Measurements from ENCODE around the gene ADGRB3.
"Not testable (repeated sequence)": the region's sequence is repeated elsewhere in the genome, so short reads cannot be mapped to it uniquely, and the experiment has no call there.

The ADGRB3 gene

DNA sequence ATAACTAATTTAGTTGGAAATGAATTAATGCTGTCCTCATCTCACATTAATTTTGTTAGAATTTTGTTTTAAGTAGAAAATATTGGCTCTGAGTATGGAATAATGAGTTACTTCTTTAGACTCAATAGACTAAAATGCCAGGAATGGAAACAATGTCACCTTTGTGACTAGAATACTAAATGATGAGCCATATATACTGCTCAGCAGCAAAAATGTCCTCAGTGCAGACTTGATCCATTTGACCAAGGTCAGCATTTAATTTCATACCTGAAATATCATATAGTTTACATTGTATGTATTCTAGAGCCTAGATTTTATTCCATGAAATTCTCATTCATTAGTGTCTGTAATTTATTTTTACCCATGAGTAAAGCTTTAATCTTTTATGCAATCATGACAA is 217.7 kb downstream of the ADGRB3 start:
- no peak for DNase-seq

DNA sequence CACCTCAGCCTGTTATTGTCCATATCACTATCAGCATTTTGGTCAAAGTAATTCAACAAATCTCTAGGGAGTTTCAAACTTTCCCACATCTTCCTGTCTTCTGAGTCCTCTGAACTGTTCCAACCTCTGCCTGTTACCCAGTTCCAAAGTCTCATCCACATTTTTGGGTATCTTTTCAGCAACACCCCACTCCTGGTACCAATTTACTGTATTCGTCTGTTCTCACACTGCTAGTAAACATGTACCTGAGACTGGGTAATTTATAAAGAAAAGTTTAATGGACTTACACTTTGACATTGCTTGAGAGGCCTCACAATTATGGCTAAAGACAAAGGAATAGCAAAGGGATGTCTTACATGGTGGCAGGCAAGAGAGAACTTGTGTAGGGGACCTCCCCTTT is 224.2 kb downstream of the ADGRB3 start:
- DNase-seq, result no peak

DNA sequence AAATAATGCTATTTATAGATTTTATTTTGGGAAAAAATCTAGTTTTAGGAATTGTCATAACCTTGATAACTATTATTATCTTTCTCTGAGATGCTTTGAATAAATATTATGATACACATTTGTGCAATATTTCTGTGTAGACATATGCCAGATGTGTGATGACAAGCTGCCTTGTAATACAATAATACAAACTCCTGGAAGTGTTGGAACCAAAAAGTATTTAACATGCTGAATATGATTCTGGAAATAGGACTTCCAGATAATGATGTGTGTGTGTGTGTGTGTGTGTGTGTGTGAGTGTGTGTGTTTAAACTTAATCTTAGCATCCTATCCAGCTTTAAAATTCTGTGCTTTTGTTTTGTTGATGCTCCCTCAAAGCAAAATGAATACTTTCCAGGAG is 233.6 kb downstream of the ADGRB3 start:
- DNase-seq, result no peak

DNA sequence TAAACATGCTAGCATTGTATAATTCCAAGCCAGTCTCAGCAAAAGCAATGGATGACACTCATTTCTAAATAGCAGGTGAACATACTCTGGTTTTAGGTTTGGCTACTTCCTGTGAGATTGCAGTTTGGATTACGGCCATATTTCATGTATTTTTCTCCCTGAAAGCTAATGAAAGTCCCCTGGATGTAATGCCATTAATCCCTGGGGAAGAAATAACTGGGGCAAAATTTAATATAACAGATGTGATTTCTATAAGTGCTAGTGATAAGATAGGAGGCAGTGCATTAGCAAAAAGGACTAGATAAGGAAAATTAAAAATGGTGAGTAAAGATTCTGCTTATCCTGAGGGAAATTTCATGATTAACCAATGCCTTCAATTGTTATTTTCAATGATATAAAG is 238.2 kb downstream of the ADGRB3 start:
- DNase-seq, result no peak

DNA sequence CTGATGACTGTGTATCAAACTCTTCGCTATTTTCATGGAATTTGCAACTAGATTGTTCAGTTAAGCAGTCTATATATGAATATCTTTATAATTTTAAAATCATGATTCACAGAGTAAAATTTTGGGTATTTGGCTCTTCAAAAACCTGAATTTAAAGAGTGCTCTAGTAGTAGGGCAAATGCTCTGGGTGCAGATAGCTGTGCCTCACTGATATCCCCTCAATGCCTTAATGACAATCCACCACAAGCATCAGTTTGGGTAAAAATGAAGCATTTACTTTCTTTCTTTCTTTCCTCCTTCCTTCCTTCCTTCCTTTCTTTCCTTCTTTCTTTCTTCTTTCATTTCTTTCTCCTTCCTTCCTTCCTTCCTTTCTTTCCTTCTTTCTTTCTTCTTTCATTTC is 239.7 kb downstream of the ADGRB3 start:
- no peak for DNase-seq

DNA sequence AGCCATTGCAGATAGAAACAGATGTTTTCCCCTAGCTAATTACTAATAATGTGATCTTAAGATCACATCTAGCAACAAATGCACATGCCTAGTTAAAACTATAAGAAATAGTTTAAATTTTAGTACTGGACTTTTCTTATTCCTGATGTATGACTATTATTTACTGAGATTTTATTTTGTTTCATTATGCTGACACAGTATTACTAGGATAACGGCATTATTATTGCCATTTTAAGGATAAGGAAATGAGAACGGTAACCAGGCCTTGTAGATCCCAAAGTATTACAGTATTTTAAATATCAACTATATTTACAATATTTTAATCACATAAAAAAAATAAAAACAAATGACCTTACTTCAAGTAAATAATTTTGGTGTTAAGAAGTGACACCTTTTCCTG is 240.3 kb downstream of the ADGRB3 start:
- no peak for DNase-seq

DNA sequence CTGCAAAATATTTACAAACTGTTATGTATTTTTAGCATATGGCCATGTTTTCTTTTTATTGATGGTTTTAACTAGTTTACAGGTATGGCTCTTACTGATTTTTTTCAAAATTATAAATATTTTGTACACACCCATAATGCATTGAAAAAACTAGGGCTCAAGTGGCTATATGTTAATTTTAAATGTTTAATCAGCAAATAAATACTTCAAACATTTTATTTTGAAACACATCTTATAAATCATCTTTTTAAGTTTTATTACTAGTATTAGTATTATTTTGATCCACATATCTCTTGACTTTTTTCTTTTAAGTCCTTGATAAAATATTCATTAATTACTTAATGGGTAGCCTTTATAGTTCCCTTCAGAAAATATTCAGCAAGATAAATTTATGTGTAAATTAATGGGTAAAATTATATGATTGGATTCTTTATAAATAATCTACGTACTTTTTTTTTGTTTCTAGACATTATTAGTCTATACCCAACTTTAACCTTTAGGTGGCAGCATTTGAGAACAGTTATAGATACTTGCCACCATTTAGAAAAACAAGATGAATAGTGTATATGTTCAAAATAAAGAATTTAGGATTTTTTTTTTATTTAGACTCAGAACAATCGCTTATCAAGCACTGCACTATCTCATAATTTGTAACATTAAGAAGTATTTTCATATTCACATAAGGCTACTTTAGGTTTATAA is 241.9 kb downstream of the ADGRB3 start:
- DNase-seq, result peak; percentile 13

DNA sequence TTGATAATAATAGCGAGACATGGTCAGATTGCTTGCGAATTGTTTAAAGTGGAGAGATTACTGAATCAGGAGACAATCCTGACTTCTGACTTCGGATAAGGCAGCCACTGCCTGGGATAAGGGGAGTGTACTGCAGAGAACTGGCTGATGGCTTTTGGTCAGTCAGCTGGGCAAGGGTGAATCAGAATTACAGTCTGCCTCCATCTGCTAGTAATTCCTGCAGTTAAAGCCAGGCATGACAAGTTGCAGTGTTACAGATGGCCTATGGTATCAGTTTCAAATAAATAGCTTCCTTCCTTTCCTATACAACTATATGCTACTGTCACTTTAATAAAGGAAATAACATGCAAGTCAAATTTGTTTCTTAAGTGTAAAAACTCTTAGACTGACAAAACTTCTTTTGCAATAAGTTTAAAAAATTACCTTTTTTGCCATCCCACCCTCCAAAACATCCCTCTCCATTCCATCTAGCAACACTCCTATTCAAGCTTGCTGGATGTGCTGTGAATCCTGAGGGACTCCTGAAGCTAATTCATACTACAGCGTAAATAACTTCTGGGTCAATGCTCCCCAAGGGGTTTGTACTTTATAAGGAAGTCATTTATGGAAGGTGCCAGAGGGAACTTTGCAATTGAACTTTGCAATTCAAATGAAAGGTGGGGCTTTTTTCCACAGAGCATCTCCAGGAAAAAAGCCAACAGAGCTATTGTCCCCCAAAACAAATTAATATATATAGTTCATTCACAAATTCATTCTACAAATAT is 245.2 kb downstream of the ADGRB3 start:
- no peak for DNase-seq

DNA sequence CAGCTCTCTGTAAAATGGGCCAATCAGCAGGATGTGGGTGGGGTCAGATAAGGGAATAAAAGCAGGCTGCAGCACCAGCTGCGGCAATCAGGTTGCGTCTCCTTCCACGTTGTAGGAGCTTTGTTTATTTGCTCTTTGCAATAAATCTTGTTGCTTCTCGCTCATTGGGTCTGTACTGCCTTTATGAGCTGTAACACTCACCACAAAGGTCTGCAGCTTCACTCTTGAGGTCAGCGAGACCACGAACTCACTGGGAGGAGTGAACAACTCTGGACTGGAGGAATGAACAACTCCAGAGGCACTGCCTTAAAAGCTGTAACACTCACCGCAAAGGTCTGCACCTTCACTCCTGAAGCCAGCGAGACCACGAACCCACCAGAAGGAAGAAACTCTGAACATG is 248.2 kb downstream of the ADGRB3 start:
- not testable (repeated sequence) for DNase-seq

DNA sequence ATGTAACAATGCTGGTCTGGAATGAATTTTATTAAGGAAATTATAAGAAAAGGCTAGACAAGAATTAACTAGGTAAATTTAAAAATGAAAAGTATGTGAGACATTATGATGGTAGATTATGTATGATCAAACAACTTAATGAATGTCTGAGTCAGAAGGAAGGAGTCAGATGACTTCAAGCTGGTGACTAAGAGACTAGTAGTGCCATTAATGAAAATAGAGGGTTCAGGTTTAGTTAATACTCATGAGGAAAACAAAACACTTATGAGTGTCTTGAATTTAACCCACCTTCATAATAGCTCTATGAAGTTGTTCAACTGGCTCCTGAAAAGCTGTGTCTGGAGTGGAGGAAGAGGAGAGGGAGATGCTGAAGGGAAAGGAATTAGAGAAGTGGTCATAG is 256.3 kb downstream of the ADGRB3 start:
- no peak for DNase-seq

DNA sequence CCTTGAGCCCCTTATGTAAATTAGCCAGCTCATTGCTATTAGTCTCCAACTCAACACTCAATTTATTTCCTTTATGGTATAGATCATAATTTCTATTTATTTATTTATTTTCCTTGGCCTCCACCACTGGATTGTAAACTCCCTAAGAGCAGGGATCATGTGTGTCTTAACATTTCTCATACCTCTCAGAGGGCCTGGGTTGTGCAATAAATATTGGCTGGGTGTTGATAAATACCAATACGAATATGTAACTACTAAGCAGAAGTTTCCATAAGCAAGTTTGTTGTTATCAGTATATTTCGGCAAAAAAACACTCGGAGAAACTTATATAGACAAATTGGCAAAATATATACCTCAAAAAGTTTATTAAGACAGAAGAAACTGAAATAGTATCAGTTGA is 257.4 kb downstream of the ADGRB3 start:
- no peak for DNase-seq

DNA sequence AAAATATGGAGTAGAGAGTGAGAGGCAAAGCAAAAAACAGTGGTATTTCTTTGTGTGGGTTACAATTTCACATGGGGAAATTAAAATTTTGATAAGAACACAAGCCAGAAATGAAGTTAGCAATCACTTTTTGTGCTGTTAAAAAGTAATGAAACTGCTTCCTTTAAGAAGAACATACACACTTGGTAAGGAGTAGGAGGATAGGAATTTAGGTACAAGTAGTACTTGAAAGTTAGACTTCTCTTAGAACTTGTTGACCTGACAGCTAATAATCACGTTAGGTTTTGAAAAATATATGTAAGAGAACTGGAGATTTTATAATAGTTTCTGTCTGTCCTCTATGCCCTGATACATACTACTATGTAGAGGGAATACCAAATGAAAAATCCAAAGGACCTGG is 260.8 kb downstream of the ADGRB3 start:
- DNase-seq, result no peak

DNA sequence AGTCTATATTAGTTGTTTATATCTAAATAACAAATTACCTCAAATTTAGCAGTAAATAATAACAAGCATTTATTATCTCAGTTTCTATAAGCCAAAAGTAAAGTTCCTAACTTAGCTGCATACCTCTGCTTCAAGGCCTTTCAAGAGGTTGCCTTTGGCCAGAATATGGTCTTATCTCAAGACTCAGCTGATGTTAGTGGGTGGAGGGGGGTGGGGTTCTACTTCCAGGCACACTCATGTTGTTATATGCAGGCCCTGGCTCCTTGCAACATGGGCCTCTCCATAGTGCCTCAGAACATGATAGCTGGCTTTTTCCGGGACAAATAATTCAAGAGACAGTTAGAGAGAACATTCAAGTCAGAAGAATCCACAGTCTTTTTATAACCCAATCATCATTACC is 266.0 kb downstream of the ADGRB3 start:
- no peak for DNase-seq

DNA sequence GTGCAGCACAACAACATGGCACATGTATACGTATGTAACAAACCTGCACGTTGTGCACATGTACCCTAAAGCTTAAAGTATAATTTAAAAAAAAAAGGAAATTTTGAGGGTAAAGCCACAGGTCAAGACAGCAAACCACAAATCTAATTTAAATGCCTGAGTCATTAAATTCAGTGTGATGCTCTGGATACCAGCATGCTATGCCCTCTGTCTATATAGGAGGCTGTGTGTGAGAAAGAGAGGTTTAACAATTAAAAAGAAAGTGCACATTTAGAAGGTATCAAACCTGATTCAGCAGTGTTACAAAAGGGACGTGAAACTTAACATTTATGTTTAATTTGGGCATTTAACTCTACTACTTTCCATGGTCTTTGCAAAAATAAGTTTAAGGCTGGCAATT is 276.3 kb downstream of the ADGRB3 start:
- no peak for DNase-seq

DNA sequence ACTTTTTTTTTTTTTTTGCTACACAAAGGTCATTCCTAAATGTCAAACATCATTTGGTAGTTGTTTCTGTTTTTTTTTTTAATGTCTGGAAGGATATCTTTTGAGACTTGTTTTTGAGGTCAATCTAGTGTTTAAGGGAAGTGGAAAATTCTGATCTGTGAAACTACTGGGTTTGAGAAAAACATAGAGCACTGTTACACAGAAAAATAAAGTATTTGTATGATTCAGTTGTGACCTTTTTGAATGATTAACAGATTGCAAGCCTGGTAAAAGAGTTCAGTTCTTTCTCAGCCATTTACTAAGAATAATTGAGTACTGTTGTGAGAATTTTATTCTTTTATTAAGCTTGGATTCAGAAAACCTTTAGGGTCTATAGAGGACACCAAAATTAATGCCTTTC is 276.7 kb downstream of the ADGRB3 start:
- DNase-seq, result no peak

DNA sequence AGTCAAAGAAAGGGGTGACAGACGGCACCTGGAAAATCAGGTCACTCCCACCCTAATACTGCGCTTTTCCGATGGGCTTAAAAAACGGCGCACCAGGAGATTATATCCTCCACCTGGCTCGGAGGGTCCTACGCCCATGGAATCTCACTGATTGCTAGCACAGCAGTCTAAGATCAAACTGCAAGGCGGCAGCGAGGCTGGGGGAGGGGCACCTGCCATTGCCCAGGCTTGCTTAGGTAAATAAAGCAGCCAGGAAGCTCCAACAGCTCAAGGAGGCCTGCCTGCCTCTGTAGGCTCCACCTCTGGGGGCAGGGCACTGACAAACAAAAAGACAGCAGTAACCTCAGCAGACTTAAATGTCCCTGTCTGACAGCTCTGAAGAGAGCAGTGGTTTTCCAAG is 277.7 kb downstream of the ADGRB3 start:
- not testable (repeated sequence) for DNase-seq

DNA sequence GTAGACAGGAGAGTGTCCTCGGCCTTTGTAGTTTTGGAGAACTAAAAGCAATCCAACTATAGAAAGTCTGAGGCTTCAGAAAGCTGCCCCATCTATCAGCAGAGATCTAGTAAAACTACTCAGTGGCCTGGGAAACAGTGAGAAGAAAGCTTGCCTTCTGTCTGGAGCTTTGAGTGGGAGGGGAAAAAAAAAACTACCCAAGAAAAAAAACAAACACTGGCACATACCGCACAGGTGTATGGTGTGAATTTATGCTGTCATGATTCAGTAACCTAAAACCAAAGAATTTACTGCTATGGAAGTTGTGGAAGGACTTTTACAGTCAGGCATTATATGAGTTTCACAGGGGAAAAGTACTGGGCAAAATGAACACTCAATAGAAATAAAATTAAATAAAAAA is 280.5 kb downstream of the ADGRB3 start:
- DNase-seq, result no peak

DNA sequence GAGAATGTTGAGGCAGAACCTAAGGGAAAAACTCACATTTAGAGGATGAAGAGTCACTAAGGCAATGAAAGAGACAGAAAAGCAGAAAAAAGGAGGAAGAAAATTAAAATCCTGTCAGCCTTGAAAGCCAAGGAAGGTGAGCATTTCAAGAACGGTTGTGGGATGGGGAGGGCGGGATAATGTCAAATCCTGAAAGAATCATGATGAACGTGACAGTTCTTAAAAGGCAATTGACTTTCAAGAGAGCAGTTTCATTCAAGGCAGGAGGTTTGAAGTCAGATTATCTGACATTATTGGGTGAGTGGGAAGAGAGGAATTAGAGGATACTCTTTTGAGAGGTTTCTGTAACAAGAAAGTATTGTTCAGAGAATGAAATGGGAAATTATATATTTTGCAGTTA is 284.5 kb downstream of the ADGRB3 start:
- DNase-seq, result no peak

DNA sequence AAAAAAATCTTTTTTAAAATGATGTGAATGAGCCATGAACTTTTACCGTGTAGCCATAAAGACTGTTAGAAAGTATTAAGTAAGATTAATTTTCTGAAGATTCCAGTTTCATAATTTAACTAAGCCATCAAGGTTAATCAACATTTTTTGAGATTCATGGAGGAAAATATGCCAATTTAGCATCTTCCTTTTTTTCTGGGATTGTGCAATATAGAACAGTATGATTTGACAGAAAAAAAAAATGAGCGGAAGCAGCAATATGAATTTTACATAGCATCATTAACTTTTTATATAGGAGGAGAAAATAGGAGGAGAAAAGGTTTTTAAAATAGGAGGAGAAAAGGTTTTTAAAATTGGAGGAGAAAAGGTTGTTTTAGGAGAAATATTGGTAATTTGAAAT is 306.3 kb downstream of the ADGRB3 start:
- DNase-seq, result no peak

DNA sequence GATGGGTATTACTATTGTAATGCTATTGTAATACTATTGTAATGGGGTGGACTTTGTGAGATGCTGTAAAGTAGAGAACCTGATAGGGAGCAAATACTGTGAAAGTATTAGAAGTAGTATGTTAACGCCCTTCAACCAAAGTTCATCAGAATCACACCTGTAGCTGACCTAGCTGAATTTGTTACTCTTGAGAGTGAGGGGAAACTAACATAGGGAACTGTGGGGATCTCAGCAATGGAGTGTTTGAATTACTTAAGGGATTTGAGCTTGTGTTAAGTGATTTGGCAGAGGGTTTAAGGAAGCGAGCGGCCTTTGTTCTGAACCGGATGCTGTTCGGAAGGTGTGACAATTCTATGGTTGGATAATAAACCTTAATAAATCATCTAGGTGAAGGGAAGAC is 312.6 kb downstream of the ADGRB3 start:
- no peak for DNase-seq

DNA sequence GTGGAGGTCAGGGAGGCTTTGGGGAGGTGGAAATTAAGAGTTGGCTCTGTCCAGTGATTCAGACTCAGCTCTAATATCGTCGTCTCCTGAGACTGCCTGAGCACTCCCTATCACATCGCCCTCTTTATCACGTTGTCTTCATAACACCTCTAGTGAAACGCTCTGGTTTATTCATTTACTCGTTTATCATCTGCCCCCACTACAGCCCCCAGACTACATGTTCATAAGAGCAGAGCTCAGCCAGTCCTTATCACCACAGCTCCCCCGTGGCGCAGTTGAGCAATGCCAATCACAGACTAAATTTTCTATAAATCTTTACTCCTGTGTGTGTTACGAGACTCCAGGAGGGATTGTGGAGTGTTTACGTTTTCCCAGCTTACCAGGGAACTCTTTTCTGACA is 316.2 kb downstream of the ADGRB3 start:
- DNase-seq, result no peak

DNA sequence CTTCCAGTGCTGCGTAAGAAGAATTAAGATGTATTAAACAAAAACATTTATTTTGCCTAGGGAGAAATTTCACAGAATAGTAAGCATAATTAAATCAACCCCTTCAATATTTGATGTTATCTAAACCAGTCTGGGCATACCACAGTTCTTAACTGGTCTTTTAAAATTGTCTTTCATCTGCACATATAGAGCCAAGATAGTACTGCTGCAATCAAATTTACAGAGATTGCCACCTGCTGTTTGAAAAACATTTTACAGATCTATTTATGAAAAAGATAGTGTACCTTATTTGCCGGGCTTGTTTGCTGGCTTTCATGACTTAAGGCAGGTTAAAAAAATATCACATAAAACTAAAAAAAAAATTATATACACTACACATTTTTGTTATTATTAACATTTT is 323.2 kb downstream of the ADGRB3 start:
- peak; percentile 9 for DNase-seq

DNA sequence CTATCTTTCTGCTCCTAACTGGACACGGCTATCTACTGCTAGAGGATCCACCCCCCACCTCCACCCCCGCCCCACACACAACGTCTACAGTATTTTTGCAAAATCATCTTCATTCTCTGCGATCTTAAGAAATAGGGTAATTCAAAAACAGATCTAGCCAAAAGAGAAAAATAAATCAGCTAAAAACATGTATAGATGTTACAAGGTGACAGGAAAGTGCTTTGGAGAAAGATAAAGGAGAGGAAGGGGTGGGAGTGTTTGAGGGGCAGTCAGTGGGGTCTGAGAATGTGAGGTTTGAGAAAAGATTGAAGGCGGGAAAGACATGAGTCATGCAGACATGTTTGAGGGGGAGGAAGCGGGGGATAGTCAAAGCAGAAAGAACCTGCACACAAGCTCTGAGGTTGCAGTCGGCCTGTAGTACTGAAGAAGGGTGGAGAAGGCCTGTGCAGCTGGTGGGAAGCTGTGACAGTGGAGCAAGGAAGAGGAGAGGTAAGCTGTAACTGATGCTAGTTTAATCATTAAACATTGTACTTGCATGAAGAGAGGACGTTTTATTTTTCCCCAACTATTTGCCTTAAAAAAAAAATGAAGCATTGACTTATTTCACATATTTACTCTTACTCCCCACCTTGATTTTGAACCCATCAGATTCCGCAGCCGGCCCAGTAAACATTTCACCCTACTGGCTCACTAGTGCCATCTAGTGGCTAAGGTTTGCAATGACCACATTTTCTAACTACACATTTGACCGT is 332.6 kb downstream of the ADGRB3 start:
- peak; percentile 33 for DNase-seq

DNA sequence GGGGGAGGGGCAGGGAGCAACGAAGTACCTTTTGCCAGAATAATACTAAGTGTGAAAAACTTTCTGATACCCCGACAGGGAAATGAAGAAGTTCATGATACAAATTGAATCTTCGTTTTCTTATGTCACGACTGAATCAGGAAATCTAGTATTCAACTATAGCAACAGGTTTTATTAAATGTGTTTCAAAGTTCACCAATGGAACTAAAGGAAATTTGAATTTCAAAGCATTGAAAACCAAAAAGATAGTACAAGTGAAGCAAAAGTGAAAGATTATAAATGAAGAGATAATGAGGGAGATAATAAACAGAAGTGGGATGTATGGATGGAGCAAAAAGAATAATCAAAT is 333.2 kb downstream of the ADGRB3 start:
- no peak for DNase-seq
